GM21528 (cell line): ENCODE measurements around the gene ITPRID2.

Experiments
- ATAC-seq: cut with Tn5 transposase; IDR thresholded peaks from one replicate; pipeline ENCODE4 v1.9.1; 2021; ENCODE audit warnings: mild to moderate bottlenecking, moderate library complexity; ENCODE audit not compliant: unreplicated experiment, low FRiP score

Gene ITPRID2

DNA sequence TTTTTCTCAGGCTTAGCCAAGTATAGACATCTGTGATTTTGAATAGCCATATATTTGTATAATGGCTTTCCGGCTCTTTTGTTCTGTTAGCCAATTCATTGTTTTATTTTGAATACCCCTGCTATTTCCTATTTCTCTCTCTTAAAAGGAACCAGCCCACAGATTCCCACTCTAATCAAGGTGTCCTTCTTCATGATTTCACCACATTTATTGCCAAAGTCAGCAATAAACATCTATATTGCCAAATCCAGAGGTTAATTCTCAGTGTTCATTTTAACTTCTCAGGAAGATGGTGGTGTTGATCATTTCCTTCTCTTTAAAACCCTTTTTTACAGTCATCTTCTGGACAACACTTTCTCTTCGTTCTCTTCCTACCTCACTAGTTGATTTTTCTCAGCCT, 13.1 kb upstream of the ITPRID2 start:
- ATAC-seq, result no peak

DNA sequence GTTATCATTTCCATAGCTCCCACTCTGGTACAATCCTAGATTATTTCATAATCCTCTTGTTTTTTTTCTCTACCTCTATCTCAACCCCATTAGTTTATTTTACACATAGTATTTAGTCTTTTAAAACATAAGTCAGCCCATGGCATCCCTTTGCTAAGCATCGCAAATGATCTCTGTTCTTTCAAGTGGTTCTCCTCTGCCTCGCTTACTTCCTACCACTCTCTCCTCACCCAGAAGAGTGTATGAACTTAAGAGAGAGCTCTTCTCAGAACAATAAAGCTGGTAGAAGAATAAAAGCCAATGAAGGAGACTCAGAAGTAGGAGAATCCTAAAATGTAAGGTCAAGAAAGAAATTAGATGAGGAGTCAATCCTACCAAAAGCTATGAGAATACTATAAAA, 12.2 kb upstream of the ITPRID2 start:
- no peak for ATAC-seq

DNA sequence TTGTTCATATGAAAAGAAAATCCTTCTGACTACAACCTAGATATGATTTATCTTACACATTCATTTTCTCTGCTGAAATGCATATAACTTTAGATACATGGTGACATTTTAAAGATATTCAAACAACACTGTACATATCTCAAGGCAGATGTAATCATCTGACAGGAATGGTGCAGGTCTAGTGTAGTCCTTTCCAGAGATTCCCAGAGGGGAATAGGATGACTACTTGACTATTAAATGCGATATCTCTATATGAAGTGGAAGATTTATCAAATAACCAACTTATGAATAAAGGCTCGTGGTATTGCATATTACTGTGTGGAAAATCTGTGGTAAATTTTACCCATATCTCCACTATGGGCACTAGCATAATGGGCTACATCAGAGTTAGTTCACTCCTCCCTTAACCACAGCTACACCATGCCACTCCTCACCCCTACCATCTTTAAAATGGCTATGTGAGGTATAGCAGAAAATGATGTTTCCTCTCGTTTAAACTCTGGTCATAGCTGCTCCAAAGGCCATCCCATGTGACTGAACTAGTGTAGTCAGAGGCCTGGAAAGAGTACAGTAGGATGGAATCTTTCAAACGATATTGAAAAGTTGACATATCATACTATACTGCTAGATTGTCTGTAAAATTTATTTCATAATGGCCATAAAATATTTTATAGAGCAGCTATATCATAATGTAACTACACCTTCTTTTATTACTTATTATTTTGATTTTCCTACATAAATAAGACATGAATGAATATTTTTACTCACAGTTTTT, 9.1 kb upstream of the ITPRID2 start:
- no peak for ATAC-seq

DNA sequence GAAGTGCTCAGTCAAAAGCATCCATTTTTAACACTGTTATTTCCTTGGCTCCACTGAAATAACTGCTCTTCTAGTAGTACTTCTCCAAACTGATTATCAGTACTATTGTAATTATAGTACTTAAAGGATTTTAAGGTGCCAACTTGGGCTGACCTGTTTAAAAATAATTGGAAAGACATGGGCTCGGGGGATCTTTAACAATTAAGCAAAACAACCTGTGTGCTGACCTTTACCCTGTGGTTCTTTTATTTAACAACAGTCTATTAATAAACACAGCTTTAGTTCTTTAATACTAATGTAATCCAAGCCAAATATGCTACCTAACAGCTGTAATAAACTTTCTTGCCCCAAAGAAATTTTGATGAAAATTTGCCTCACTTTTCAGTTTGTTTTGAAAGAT, 6.9 kb upstream of the ITPRID2 start:
- ATAC-seq, result no peak

DNA sequence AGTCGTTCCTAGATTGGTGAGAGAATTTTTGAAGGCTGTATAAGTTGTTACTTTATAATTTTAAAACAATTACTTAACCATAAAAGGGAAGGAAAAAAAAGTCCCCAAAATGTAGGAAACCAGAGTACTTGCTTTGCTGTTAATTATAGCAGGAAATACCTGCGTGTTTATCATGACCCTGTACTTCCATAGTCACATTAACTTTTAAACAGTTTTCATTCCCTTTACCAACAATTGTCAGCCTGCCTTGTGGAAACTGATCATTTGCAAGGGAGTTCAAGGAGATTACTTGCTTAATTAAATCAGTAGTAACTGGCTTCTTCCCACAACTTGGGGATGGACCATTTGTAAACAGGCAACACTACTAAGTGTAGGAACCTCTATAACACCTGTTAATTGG, 6.4 kb upstream of the ITPRID2 start:
- ATAC-seq, result no peak

DNA sequence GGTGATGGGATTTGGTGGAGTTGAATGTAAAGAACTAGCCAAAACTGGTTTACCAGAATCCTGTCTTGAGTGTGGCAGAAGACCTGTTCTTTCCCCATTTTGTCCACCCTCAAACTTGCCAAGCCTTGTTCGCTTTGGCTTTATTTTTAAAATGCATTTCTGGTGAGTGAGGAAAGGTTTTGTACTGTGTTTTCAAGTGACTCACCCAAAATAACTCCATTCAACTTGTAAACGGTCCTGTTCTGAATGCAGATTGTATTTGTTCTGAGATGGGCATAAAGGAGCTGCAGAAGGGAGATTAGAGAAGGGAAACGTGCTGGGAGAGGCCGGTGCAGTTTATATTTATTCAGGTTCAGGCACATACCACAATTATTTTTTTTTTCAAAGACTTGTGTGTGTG, 5.3 kb upstream of the ITPRID2 start:
- no peak for ATAC-seq

DNA sequence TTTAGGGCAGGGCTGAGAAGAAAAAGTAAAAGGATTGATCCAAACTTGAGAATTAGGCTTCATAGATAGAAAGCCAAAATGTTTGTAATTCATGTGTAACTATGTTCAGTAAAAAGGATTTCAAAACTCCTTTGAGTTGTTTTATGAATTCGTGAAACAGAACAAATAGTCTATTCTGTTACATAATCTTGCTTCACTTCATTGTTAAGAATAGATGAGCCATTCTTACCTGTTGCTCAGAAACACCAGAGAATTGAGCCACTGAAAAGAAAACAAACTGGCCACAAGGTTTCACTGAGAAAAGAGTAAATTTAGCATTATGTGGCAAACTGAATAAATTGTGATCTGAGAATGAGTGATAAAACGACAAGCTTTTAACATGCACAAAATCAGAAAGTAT, 4.5 kb upstream of the ITPRID2 start:
- ATAC-seq, result no peak

DNA sequence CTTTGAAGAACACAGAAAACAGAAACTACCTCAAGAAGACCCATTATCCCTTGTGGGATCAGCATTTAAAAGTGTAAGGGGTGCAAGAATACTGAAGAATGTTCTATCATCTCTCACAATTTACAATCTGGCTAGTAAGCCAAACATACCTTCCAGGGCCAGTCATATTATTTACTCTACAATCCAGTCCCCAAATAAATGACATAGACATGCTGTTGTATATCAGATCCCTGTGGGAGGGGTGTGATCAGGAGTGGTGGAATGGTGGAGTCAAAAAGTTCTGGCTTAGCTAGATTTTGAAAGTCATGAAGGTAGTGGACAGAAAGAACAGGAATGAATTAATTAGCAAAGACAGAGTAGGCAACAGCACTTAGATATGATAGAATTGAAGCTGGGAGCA, 1.8 kb upstream of the ITPRID2 start:
- no peak for ATAC-seq

DNA sequence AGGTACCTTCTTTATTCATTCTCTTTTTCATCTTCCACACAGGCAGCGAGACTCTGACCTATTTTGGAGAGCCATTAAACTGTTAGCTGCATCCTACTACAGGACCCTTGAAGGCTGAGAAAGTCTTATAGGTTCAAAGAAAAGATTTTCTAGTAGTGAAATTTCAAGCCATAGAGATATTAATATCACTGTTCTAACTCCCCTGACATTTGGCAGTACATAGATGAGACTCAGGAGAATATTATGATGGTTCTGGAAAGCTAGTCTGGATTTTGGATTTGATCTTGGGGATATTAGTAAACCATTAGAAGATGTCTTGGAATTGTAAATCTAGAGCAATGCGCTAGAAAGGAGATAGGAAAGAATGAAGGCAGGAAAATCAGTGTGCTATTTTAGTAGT, 1.3 kb upstream of the ITPRID2 start:
- ATAC-seq, result no peak

DNA sequence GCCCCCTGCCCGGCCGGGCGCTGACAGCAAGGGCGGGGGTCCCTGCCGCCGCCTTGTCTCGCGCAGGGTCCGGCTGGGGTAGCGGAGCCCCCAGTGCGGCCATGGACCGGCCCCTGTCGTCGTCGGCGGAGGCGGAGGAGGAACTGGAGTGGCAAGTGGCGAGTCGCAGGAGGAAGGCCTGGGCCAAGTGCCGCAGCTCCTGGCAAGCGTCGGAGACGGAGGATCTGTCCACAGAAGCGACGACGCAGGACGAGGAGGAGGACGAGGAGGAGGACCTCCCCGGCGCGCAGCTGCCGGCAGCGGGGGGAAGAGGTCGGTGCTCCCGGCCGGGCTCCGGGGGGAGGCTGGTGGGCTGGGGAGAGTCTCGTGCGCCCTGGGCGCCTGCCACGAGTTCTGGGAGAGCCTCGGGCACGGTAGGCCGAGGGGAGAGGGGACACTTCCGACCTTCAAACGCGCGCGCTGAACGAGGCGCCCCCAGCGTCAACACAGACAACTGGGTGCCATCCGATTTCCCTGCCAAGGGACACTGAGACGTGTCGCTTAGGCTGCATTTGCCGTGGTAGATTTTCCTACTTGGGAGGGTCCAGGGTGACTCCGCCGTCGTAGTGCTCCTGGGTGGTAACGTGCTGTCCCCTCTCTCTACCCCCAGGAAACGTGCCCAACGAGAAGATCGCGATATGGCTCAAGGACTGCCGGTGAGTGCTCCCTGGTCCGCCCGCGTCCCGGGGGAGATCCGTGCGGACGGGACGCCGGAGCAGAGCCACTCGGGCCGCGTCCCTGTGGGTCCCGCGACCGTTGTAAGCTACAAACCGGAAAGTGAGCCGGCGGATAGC, 652 bp downstream of the ITPRID2 start:
- ATAC-seq, result peak; percentile 80

DNA sequence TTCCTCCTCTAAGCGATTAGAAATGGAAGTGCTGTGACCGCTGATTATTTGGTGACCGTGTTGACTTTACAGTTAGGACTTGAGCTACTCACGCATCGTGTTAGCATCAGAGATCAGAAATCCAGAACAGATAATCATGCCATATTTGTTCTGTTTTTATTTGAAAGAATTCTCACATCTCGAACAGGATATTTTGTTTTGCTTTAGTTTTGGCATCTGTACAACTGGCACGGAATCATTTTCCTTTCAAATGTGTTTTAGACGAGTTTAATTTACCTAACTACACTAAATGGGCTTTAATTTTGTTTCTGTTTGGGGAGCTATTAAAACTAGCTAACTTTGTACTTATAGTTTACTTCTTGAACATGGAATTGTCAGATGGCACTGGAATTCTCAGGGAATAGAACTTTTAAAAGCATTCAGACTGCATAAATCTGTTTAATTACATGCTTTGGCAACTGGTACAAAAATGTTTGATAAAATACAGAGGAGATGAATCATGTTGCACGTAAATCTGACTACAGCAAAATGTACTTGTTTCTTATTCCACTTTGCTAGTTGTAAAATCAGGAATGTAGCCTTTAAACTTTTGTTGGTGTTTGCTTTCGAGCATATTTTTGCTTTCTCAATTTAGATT, 1.4 kb downstream of the ITPRID2 start:
- no peak for ATAC-seq

DNA sequence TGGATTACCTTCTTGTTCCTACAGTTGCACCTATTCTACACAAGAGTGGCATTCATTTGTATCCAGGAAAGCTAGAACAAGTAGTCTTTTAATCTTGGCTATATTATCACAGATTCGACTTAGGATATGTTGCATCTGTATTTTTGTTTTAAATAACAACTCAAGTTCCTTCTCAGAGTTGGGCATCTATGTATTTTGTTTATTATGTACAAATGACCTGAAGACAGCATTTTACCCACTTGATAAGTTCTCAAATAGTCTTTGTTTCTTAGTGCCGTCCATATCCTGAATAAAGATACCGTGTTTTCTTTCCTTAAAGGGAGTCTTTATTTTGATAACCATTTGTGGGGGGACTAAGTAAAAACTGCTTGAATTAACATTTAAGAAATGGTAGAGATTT, 2.9 kb downstream of the ITPRID2 start:
- no peak for ATAC-seq

DNA sequence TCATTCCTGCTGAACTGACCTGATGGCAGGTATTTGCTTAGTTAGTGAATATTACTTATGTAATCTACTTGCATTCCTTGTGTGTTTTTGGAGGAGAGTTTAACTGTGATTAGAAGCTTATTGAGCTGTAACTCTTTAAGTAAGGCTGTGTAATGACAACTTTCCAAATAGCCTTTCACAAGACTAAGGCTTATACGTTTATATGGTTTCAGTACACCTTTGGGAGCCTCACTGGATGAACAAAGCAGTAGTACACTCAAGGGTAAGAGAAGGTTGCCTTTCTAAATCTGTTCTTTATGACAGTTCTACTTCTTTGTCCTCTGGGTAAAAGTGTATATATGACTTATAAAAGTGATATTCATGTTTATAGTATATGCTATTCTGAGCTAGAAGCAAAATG, 4.3 kb downstream of the ITPRID2 start:
- no peak for ATAC-seq

DNA sequence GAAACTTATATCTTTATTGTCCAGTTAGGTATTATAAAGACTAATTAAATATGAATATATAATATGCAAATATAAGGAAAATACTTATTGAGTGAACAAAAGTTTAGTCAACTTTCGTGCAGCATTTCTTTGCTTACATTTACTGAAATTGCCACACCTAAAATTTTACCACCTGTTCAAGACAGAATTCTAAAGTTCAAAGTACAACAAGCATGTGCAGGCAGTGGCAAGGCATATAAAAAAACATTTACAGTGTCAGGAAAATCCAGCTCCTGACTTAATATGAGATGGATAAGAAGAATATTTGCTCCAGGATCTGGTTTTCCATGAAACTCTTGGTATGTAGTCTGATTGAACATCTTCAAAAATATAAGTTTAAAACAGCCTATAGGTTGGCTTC, 4.8 kb downstream of the ITPRID2 start:
- ATAC-seq, result no peak

DNA sequence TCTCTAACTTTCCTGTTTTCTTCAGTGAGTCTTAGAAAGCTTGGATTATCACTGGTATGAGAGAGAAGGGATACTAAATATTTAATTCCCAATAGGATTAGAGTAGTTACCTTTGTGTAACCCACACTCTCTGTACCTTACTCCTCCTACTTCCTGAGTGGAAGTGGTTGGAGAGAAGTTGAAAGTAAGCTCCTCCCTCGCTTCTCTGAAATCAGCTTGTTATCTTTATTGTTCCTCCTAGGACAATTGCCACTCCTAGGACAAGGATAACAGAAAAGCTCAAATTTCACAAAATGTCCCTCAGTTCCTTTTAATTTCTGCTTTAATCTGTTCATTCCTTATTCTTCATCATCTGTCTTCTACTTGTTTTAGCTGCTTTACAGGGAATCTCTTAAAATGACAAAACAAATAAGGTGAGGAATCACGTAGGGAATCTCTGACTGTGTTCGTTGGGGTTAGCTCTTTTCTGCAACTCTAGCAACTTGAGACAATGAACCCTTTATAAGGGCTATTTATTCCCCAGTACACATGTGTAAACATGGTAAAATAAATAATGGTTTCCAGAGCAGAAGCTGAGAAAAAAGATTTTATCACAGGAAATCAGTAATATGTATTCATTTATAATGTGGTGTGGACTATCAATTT, 8.6 kb downstream of the ITPRID2 start:
- ATAC-seq, result no peak

DNA sequence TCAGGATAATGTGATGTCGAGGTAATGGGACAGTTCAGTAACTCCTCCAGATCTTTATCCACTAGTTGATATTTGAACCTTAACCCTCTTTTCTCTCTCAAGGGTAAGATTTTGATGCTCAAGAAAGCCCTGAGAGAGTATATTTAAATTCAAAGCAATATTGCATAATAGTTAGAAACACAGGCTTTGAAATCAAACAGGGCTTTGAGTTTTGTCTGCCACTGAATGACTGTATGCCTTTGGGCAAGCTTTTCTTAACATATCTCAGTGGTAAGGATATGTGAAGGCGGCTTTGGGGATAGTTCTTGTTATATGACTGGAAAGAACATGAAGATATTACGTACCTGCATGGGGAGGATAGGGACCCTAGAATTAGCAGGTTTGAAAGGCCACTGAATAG, 11.1 kb downstream of the ITPRID2 start:
- no peak for ATAC-seq

DNA sequence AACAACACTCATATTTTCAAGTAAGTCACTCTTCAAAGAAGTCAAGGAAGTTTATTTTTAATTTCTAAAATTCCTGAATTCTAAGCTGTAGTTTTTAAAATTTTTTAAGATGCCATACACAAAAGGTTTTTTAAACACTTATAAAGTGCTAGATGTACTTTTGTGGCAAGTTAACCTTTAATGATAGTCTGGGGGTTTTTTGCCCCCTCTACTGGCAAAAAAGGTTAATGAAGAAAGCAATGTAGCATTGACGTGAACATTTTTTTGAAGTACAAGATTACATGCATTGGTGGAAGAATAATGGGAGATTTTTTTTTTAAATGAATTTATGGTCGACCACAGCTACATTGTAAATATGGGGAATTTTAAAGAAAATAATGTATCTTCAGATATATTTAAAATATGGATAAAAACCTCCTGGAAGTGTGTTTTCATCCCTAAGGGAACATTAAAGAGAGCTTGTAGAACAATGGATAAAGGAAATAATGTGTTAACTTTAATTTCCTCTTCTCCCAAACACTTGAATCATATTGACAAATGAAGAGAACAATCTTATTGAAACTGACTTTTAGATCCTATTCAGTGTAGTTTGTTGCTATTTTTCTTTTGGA, 12.6 kb downstream of the ITPRID2 start:
- ATAC-seq, result no peak

DNA sequence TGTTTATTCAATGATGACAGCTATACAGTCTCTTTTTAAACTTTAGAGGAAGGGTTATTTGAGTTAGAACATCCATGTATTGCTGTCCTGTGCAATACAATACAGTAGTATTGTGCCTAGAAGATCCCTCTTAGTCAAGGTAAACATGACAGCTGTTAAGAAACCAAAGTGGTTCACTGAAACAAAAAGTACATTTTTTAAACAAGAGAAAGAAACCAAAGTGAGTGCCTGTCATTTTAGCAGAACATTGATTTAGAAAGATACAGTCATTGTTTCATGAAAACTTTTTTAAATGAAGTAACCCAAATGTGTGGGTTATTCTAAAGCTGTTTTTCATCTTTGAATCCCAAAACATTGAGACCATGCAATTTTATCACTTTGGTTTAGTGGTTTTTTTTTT, 15.5 kb downstream of the ITPRID2 start:
- peak; percentile 55 for ATAC-seq

DNA sequence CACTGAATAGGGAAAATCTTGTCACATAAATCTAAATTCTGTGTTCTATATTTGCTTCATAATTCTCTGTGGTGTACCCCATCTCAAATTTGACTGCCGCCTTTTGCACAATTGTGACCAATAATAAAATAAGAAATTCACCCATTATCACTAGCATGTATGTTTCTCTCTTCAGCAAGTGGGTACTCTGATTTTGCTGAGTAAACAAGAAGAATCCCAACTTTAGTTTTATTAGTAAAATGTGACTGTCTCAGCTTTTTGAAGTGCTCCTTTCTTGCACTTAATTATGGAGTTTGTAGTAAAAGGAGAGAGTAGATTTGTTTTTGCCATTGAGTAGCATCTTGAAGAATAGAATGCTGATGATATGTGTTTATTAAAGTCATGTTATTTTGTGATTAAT, 16.1 kb downstream of the ITPRID2 start:
- ATAC-seq, result no peak

DNA sequence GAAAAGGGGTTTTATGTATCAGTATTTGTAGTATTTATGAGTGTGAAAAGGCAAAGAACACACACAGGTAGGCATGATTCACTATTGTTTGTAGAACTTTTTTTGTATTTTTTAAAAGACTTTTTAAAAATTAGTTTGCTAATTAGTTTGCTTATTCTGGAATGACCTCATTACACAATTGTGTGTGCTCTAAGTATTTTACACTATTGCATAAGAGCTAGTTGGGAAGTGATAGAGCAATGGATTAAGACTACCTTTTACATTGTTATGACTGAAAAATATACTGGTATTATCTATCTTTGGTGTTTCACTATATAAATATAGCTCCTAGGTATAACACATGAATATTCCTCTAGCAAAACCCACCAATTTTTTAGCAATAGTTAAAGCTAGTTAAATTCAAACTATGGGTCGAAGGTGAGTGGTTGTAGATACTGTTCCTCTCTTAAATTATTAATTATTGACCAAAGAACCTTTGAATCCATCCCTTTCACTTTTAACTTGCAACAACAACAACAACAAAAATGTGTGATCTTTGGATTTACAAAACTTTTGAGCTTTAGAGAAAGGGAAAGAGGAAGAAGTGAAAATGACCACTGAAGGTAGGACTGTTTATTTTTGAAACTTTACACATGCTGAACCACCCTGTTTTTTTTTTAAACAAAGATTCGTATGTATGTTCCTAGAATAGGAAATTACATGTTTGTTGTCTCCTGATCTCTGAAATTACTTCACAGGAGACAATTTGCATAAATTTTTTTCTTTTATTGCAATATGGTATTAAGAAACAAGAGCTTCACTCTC, 18.7 kb downstream of the ITPRID2 start:
- no peak for ATAC-seq
